DMS114 treated with DMSO at 0.1 percent for 48 hours (cell line): ENCODE results near the gene XIRP1.

Experiments used
- DNase-seq: peaks from one replicate; lab custom pipeline; 2025; ENCODE audit not compliant: unreplicated experiment; lab: John Stamatoyannopoulos, UW

The XIRP1 gene

DNA sequence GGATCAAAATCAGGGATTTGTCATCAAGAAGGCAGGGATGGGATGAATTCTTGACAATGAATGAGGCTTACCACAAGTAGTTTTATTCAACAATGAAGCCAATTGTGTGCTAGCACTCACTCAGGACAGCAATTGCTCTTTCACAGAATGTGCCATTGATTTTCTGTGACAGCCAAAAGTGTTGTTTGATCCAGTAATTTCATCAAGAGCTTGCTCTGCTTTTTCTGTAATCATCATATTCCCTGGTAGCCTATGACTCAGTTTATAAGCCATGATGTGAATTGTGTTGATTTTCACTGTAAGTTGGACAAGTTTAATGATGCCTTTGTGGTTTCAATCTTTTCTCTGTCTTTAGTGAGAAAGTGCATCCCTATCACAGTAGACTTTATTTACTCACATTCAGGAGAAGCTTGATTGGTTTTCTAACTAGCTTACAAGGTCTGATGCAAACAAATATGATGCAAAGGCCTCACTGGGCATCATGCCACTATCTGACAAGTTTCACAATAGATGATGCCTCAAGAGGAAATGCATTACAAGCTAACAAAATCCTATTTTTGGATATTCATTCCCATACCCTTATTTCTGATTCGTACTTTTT lies 25.4 kb downstream of the XIRP1 start:
- no peak for DNase-seq

DNA sequence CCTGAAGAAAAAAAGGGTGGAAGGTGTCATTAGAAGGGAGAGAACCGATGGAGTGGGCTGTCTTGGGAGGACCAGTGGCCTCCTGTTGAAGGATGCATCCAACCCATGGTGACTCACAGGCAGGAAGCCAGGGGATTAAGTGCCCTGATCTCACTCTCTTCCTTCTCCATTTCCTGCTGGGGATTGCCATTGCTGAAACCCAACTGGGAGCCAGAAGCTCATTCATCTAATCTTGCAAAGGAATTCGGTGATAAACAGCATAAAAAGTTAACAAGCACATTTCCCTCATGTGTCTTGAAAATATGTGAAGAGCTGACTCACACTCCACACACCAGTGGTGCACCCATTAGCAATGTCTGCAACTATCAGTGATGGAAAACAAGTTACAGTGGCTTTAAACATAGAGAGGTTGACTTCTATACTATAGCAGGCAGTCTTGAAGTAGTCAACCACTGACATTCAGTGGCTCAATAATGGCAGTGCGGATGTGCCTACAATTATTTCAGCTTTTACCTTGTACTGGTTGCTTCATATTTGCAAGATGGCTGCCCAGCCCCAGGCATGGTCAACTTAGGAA lies 26.2 kb downstream of the XIRP1 start:
- no peak for DNase-seq

DNA sequence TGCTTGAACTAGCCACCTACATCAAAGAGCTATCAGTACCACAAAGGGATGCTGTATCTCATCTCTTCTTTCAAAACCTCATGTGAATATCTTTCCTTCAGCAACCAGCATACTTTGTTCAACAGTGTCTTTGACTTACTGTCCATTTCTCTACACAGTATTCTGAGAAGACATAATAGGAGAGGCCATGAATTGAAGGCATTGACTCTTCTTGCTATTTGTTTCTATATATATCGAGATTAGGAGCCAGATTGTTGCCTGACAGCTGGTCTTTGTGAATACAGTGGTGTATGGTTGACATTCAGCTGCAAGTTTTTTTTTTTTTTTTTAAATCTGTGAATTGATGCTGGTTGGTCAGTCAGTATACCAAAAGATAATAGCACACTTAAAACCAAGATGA lies 26.9 kb downstream of the XIRP1 start:
- no peak for DNase-seq

DNA sequence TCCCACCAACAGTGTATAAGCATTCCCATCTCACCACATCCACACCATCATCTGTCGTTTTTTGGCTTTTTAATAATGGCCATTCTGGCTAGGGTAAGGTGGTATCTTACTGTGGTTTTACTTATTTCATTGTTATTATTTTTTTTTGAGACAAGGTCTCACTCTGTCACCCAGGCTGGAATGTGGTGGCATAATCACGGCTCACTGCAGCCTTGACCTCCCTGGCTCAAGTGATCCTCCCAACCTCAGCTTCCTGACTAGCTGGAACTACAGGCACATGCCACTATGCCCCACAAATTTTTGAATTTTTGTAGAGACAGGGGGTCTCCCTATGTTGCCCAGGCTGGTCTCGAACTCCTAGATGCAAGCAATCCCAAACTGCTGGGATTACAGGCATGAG lies 28.0 kb downstream of the XIRP1 start:
- DNase-seq: no peak

DNA sequence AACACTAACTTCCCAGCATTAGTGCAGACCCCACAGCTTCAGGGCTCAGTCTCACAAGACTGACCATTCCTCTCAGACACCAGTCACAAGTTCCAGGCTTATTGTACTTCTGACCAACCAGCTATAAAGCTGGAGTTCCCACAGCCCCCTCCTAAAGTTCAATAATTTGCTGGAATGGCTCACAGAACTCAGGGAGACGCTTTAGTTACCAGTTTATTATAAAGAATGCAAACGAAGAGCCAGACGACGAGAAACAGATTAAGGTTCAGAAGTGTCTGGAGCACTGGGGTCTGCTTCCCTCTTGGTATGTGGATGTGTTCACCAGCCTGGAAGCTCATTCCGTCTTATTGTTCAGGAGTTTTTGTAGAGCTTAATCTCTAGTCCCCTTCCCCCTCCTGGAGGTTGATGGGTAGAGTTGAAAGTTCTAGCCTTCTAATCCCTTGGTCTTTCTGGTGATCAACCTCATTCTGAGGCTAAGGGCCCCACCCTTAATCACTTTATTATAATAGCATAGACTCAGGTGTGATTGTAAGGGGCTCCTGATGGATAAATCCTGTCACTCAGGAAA lies 34.2 kb downstream of the XIRP1 start:
- DNase-seq: no peak

DNA sequence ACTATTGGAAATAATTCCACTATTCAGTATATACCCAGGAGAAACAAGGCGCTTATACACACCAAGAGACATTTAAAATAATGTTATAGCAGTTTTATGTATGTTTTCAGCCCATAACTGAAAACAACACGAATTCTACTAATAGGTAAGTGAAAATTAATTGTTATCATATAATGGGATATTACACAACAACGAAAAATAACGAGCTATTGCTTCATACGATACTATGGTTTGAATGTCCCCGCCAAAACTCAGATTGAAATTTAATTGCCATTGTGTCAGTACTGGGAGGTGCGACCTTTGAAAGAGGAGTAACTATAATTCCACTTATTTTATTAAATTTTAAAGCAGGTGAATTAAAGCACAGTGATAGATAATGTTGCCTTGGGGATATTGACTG lies 35.0 kb downstream of the XIRP1 start:
- no peak for DNase-seq

DNA sequence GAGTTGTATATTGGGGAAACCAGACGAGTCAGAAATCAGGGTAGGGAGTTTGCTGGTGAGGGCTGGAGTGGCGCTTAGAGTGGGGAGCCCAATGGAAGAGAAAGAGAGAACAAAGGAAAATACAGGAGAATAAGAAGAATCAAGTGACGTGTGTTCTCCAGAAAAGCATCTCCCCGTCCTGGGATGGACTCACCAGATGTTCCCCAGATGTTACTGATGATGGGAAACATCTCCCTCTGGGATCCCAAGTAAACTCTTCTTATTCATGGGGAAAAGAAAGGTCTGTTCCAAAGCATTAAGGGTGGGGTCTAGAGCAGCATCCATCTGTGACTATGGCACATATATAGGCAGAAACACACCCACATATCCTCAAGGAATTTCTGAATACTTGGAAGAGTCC lies 36.0 kb downstream of the XIRP1 start:
- no peak for DNase-seq

DNA sequence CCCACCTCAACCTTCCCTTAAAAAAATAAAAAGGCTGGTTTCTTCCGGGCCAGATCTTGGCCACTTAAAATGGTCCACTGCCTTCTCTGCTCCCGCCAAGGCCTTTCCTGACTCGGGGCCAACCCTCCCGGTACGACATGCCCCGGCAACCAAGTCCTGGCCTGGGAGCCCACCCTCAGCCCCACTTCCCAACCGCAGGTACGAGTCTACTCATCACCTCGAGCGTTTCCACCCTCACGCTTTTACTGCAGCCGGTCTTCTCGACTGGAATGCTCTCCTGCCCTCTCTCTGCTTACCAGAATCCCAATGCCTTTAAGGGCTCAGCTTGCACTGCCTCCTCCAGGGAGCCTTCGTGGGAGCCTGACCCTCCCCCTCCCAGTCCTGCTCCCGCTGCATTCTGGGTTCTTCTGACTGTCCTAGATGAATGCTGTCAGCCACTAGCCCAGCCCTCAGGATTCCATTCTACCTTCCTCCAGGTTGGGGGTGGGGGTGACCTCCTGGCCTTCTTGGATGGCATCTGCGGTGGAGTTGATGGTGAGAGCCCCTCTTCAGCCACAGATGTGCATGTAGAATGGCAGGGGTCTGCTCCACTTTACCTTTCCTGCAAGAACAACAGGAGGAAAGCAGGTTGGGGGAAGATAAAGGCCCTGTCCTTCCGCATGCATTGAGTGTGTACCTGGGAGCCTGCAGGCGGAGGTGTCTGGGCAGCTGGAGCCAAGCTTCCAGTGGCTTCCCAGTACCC lies 37.9 kb downstream of the XIRP1 start:
- DNase-seq: no peak

DNA sequence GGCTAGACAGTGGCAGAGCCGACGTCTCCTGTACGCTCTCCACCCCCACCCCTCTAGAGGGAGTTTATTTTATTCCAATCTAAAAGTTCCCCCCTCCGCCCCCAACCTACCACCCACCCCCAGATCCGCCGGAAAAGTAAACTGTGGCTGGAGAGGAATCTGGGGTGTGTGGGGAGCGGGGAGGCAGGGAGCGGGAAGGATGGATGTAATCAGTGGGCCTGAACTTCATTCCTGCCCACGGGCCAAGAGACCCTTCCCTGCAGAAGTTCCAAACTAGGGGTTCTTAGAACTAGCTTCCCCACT lies 38.5 kb downstream of the XIRP1 start:
- DNase-seq: no peak

DNA sequence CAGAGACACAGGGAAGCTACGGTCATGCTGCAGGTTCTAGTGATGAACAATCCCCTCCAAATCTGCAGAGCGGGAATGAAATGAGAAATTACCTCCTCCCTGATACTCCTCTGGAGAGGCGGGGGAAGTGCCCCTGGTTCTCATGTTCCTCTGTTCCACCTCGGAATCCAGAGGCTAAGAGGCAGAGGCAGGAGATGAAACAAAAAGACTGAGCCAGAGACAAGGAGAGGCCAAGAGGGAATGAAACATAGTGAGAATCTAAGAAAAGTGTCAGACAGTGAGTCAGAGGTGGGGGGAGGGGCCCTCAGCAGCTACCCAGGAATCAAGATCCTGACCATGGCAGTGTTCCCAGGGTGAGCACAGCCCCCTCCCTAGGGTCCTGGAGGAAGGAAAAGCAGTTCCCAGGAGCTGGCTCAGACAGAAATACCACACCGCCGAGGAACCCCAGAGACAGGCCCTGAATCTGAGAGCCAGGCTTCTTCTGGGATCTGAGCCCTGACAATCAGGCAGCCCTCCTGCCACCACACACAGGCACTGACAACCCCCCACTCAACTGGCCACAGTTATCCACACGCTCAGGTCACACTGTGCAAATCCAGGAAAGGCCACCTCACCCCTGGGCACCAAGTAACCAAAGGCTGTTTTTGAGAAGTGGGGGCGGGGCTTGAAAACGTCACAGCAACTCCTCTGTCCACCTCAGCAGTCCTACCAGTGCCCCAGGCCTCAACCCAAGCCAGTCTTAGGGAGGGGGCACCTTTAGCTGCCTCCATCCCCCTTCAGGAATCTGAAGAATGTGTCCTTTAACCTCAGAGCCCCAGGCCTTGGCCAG lies 41.4 kb downstream of the XIRP1 start:
- DNase-seq: no peak

DNA sequence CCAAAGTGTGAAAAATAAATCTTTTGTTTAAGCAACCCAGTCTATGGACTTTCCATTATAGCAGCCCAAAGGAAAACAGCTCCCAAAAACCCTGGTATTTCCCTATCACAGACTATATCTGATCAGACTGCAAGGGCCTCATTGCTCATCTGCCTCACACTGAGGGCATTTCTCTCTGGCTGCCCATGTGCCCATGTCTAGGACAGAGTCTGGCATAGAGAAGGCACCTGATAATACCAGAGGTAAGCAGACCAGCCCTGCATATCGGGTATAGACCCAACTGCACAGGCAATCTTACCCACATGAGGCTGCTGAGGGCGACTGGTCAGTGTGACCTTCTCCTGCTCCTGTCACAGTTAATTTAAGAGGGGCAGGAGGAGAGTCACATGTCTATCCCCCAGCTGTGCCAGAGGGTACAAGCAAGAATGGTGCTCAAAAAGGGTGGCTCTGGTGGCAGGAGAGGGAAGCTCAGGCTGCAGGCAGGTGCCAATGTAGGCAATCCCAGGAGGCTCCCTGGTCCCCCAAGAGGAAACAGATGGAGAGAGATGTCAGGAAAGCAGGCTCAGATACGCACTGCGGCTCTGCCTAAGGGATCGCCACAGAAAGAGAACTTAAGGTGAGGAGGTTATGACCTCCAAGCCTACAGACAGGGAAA lies 42.1 kb downstream of the XIRP1 start:
- DNase-seq: no peak

DNA sequence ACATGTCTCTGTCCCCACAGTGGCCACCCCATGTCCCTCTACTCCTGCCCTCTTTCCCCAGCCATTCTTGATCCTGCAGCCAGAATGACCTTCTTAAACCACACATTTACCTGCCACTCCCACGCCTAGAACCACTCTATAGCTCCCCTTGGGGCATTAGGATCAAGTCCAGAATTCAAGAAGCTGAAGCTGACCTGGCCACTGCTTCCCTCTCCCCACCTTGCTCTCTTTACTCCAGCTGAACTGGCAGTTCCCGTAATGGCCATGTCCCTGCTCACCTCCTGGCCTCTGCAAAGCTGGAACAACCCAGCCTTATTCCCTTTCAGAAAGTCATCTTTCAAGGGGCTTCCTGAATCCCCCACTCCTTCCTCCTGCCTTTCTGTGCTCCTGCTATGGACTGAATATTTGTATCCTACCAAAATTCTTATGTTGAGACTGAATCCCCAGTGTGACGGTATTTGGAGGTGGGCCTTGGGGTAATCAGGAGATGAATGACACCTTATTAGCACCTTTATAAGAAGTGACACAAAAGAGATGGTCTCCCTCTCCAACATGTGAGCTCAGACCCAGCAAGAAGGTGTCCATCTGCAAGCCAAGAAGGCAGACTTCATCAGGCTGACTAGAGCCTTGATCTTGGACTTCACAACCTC lies 42.8 kb downstream of the XIRP1 start:
- DNase-seq: no peak

DNA sequence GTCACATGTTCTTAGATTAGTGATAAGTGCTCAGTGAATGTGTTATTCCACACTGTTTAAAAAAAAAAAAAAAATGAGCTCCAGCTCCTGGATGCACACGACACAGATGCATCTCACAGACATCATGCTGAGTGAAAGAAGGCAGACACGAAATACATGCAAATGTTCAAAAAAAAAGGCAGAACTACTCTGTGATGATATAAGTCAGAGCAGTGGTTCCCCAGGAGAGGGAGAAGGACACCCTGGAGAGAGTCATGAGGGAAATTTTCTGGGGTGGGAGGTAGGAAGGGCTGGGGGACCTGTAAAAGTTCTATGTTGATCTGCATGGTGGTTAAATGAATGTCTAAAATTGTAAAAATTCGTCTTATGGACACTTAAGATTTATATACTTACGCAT lies 43.3 kb downstream of the XIRP1 start:
- no peak for DNase-seq

DNA sequence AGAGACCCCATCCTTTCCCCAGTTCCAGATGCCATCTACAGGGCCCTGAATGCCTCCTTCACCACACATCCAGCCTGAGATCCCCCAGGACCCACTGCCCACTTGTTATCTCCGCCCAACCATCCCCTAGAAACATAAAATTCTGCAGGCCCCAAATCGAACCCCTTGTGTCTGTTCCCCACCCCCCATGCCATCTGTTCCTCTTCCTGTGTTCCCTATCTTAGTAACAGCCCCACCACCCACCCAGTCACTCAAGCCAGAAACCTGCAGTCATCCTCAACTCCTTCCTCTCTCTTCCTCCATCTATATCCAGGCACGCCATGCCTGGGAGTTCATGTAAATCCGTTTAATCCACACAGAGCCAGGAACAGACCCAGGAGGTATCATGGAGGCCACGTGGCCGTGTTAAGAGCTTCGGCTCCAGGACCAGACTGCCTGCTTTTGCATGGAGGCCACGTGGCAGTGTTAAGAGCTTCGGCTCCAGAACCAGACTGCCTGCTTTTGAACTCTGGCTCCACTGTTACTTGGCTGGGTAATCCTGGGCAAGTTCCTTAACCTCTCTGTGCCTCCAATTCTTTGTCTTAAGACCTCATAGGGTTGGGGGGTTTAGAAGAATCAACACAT lies 43.8 kb downstream of the XIRP1 start:
- DNase-seq: no peak

DNA sequence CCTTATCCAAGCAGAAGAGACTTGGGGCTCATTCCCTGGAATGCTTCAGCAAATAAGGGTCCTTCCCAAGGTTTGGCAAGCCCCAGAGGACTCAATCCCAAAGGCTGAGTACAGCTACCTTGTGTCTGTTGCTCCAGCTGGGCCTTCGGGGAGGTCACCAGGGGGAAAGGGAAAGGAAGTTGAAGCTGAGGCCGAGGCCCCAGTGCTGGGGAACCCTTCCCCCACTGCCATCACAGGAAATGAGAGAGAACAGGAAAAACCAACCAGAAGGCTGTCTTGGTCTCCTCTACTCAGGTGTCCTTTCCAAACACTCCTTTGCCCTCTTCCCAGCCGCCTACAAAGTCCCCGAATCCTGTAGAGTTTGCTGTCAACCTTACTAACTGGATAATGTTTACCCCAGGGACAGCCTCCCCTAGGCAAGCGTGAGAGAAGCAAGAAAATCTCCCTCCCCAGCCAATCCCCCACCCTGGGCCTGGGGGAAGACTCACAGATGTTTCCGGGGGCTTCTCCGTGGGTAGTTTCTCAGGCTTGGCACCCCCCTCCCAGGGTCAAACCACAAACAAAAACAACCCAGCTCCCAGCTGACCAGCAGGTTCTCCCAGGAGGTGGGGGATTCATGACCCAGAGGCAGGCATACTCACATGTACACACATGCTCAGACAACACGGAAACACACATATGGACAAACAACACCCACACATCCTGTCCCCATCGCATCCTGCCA lies 44.5 kb downstream of the XIRP1 start:
- no peak for DNase-seq

DNA sequence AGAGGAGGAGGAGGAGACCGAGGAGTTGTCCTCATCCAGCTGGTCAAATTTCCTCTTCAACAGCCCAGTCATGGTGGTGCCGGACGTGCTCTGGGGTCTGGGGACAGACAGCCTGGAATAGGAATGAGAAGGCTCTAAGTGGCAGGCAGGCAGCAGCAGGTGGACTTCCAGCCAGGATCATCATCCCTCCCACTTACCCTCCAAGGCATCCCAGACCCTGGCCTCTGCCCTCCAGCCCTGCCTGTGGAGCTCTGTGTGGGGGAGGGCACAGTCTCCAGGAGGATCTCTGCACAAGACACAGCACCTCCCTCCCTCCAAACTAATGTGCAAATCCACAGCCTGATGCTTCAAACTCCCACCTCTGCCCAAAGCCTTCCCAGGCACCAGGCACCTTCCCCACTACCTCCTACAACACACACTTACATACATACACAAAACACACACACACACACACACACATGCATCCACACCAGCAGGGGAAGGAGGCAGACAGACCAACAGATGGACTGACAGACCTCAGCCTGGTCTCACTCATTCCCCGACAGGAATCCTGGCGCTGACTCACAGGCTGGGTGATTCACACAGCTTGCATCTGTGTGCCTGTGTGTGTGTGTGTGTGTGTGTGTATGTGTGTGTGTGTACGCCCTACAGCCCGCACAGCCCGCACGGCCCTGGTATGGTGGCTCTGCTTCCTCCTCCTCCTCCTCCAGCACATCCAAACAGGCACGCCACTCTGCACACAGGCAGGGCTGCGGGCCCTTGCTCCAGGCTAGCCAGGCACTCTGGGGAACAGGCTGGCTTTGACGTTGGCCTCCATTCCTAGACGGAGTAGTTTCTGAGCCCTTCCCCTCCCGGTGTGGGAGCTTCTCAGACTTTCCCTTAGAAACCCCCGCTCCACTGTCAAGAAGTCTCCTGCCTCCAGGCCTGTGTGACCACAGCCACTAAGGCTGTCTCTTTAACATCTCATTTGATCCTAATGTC lies 45.5 kb downstream of the XIRP1 start:
- no peak for DNase-seq

DNA sequence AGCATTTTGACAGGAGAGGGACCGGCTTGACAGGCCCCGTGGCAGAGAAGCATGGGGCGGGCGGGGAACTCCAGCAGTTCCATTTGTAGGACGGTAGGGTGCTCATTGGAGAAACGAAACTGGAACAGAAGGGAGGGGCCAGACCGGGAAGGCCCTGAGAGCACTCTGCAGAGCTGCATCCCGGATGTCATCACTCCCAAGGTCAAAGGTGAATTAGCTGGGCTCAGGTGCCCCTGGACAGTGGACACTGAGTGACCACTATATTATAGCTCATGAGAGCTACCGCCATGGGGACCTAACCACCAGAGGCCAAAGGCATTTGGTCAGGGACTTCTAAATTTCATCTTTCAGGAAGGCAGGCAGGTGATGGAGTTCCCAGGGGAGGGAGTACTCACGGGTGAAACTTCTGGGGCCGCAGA lies 46.3 kb downstream of the XIRP1 start:
- DNase-seq: no peak

DNA sequence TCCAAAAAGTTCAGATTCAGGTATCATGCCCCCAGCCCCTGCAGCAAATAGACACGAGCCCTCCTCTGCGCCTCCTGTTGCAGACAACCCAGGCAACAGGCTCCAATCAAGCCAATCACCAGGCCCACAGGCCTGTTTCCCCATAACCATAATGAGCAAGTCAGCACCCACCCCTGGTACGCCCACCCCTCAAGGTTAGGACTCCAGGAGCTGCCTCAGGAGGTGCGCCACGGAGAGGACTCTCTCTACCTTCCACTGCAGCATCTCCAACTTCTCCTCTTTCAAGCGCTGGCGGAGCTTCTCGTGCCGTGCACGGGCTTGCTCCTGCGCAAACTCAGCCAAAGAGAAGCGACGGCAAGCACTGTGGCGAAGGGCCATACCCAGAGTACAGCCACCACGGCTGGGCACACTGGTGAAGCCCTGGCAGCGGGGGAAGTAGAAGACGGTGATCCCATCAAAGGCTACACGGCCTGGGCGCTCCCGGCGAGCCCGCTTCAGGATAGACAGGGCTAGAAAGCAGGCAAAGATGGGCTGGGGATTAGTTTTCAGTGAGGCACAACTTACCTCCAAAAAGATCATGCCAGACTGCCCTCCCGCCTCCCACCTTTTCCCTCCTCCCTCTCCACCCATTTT lies 47.5 kb downstream of the XIRP1 start:
- DNase-seq: no peak
